ENCODE data around the gene MED15.

DNA sequence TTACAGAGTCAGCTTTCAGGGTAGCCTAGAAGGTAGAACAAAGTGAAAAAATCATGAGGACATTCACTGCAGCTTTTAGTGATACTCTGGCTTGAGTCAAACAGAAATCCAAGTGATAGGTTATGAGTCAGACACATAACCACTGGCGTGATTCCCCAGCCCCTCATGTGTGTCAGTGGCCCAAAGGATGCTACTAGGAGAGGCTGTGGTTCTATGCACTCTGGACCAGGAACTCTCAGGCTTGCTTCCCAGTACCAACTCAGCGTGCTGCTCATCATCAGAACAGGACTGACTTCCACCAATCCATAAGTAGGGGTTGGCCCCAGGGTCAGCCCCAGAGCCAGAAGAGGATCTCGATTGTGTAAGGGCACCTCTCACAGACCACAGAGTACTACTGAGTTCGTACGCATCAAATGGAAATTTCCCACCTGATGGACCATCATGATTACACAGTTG, 116.8 kb downstream of the MED15 start:
- no peak for TF ChIP-seq POLR2A (IDR thresholded peaks at IDR 0.05; ENCODE audit: low read depth, low read length)
- no peak for TF ChIP-seq MAFK (IDR thresholded peaks at IDR 0.05; ENCODE audit: low read depth, low read length)
- TF ChIP-seq, protein P1, sequence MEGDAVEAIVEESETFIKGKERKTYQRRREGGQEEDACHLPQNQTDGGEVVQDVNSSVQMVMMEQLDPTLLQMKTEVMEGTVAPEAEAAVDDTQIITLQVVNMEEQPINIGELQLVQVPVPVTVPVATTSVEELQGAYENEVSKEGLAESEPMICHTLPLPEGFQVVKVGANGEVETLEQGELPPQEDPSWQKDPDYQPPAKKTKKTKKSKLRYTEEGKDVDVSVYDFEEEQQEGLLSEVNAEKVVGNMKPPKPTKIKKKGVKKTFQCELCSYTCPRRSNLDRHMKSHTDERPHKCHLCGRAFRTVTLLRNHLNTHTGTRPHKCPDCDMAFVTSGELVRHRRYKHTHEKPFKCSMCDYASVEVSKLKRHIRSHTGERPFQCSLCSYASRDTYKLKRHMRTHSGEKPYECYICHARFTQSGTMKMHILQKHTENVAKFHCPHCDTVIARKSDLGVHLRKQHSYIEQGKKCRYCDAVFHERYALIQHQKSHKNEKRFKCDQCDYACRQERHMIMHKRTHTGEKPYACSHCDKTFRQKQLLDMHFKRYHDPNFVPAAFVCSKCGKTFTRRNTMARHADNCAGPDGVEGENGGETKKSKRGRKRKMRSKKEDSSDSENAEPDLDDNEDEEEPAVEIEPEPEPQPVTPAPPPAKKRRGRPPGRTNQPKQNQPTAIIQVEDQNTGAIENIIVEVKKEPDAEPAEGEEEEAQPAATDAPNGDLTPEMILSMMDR (conservative IDR thresholded peaks at IDR 0.05; ENCODE audit: low read depth, low read length) = no peak
- no peak for TF ChIP-seq CHD1 (IDR thresholded peaks at IDR 0.05; ENCODE audit: low read depth, low read length)
- TF ChIP-seq SMC3 (IDR thresholded peaks at IDR 0.05; ENCODE audit: low read depth, low read length) = no peak
- no peak for TF ChIP-seq CEBPB (IDR thresholded peaks at IDR 0.05; ENCODE audit: low read depth, low read length)
- TF ChIP-seq RFX5 (IDR thresholded peaks at IDR 0.05; ENCODE audit: low read depth, low read length) = no peak
- TF ChIP-seq USF2 (IDR thresholded peaks at IDR 0.05; ENCODE audit: low read depth, low read length) = no peak

Data from IMR-90 (cell line).